Nephron (organoid): ENCODE data around the gene TAOK1.

ENCODE experiments used
- H3K27ac Mint-ChIP-seq, 3 experiments: 2 replicates each; pipeline ENCODE4 v1.8.0; 2020; ENCODE audit warnings: mixed read lengths in 3 of 3, mild to moderate bottlenecking in 2 of 3, moderate library complexity in 1 of 3
- H3K27me3 Mint-ChIP-seq: 2 replicates; pipeline ENCODE4 v1.8.0; 2021; ENCODE audit warnings: low read depth, mild to moderate bottlenecking, moderate library complexity, mixed read lengths
- H3K36me3 Mint-ChIP-seq: 2 replicates; pipeline ENCODE4 v1.8.0; 2020; ENCODE audit warnings: low read depth, mixed read lengths
- H3K4me1 Mint-ChIP-seq: 2 replicates; pipeline ENCODE4 v1.8.0; 2020; ENCODE audit warnings: mixed read lengths
- H3K4me3 Mint-ChIP-seq, 3 experiments: 2 replicates each; pipeline ENCODE4 v1.8.0; 2020; ENCODE audit warnings: mild to moderate bottlenecking in 3 of 3, mixed read lengths in 3 of 3, moderate library complexity in 2 of 3
- H3K9me3 Mint-ChIP-seq: 2 replicates; pipeline ENCODE4 v1.8.0; 2020; ENCODE audit warnings: mixed read lengths
- TF ChIP-seq, protein P1 (sequence below), 3 experiments: fragments of 200-600 bp; sonication (generic); IDR thresholded peaks; one replicate each; pipeline ENCODE4 v1.5.0; 2021; ENCODE audit warnings: antibody characterized with exemption in 3 of 3; ENCODE audit not compliant: unreplicated experiment in 3 of 3

Gene TAOK1

DNA sequence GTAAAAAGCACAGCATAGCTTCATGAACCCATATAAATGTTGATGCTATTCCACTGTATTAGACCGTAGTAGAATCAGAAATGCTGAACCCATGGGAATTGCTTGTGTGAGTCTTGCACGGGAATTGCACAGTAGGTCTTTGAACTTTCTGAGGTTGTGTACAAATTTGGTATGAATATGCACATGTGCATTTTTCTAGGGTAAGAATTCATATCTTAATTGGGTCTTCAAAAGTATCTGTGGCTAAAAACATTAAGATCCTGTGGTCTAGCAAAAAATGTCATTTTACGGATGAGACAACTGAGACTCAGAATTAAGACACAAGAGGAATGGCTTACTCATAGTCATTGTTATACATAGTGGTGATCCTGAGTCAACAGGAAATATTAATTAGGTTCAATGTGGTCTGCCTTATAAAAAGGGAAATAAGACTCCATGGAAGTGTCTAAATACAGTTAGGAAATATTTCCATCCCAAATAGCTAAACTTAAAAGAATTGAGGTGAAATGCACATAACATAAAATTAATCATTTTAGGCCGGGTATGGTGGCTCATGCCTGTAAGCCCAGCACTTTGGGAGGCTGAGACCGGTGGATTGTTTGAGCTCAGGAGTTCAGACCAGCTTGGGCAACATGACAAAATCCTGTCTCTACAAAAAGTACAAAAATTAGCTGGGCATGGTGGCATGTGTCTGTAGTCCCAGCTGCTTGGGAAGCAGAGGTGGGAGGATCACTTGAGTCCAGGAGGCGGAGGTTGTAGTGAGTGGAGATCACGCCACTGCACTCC lies 22.8 kb downstream of the TAOK1 start:
- Mint-ChIP-seq H3K4me1 (peaks cover 10% of the 10 kb centered on the region), H3K9me3 (no peaks in the 10 kb centered on the region), H3K36me3 (peaks cover 25% of the 10 kb centered on the region), H3K27me3 (no peaks in the 10 kb centered on the region), H3K4me3 (no peak overlapping the region), H3K27ac (peak overlapping the region in 1 of 3 experiments; percentile 36)
- TF ChIP-seq, protein P1, sequence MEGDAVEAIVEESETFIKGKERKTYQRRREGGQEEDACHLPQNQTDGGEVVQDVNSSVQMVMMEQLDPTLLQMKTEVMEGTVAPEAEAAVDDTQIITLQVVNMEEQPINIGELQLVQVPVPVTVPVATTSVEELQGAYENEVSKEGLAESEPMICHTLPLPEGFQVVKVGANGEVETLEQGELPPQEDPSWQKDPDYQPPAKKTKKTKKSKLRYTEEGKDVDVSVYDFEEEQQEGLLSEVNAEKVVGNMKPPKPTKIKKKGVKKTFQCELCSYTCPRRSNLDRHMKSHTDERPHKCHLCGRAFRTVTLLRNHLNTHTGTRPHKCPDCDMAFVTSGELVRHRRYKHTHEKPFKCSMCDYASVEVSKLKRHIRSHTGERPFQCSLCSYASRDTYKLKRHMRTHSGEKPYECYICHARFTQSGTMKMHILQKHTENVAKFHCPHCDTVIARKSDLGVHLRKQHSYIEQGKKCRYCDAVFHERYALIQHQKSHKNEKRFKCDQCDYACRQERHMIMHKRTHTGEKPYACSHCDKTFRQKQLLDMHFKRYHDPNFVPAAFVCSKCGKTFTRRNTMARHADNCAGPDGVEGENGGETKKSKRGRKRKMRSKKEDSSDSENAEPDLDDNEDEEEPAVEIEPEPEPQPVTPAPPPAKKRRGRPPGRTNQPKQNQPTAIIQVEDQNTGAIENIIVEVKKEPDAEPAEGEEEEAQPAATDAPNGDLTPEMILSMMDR (IDR thresholded peaks at IDR 0.05; ENCODE audit: unreplicated experiment in 3 of 3): no peak

DNA sequence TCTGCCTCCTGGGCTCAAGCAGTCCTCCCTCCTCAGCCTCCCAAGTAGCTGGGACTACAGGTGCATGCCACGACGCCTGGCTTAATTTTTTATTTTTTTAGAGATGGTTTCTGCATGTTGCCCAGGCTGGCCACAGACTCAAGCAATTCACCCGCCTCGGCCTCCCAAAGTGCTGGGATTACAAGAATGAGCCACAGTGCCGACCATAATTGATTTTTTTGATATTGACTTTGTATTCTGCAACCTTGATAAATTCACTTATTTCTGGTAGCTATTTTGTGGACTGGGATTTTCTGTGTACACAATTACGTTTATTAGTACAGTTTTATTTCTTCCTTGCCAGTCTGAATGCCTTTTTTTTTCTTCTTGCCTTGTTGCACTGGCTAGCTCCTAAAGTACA lies 30.0 kb downstream of the TAOK1 start:
- H3K27ac Mint-ChIP-seq: no peak overlapping the region
- H3K4me1 Mint-ChIP-seq: no peaks in the 10 kb centered on the region
- H3K27me3 Mint-ChIP-seq: no peaks in the 10 kb centered on the region
- no peak overlapping the region for H3K4me3 Mint-ChIP-seq
- no peaks in the 10 kb centered on the region for H3K9me3 Mint-ChIP-seq
- H3K36me3 Mint-ChIP-seq: peaks cover 51% of the 10 kb centered on the region
- TF ChIP-seq, protein P1 (IDR thresholded peaks at IDR 0.05; ENCODE audit: unreplicated experiment in 3 of 3): no peak

DNA sequence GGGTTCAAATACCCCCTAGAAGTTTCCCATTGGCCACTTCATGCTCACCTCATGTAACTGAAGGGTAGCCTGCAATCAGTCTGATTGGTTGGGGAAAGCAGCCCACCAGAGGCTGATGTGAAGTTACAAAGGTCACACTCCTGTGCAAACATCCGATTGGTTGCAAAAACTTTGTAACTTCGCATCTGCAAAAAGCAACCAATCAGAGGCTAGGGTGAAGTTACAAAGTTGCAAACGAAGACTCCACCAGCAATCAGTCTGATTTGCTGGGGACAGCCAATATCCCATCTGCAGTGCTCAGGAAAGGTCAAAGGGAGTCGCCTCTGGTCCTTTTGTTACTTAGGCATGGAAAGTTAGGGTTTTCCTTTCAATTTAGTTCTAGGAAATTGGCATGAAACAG lies 40.1 kb downstream of the TAOK1 start:
- Mint-ChIP-seq H3K4me3 (no peak overlapping the region), H3K4me1 (peaks cover 15% of the 10 kb centered on the region), H3K9me3 (peaks cover 2% of the 10 kb centered on the region), H3K27ac (no peak overlapping the region), H3K27me3 (no peaks in the 10 kb centered on the region), H3K36me3 (peaks cover 37% of the 10 kb centered on the region)
- TF ChIP-seq, protein P1 (IDR thresholded peaks at IDR 0.05; ENCODE audit: unreplicated experiment in 3 of 3): no peak

DNA sequence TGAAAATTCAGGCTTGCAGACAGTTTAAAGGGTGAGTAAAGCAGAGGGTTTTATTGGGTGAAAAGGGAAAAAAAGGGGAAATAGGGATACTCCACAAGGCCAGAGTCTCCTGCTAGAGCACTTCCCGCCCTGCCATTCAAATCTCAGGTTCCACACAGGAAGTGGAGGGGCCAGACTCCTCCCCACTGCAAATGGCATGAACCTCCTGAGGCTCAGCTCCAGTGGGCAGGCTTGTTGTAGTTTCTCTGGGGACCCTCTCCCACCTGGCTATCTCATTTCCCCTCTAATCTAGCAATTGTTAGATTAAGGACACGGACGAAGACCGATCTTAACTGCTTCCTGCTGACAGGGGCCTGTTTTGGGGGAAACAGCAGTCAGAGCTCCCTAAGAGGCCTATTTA lies 43.4 kb downstream of the TAOK1 start:
- peaks cover 16% of the 10 kb centered on the region for H3K36me3 Mint-ChIP-seq
- H3K27ac Mint-ChIP-seq: peak overlapping the region; percentile 4 to 39 (median 18)
- no peak overlapping the region for H3K4me3 Mint-ChIP-seq
- TF ChIP-seq, protein P1 (IDR thresholded peaks at IDR 0.05; ENCODE audit: unreplicated experiment in 3 of 3): no peak
- H3K9me3 Mint-ChIP-seq: no peaks in the 10 kb centered on the region
- H3K27me3 Mint-ChIP-seq: no peaks in the 10 kb centered on the region
- H3K4me1 Mint-ChIP-seq: peaks cover 20% of the 10 kb centered on the region

DNA sequence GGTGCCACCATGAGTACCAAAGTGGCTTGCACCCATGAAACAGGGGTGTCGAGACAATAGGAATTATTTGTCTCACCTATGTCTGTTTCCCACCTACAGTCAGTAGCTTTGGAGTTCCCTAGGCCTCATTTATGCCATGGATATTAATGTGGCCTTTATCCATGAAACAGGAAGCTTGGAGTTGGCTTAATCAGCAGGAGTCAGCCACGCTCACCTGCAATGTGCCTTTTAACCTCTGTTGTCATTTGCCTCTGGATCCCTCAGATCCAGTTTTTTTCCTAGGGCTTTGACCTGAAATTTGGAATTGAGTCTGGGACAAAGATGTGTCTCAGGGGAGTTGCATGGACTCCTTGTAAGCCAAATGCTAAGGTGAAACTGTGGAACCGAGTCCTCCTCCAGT lies 44.4 kb downstream of the TAOK1 start:
- H3K36me3 Mint-ChIP-seq: peaks cover 12% of the 10 kb centered on the region
- H3K9me3 Mint-ChIP-seq: no peaks in the 10 kb centered on the region
- peaks cover 20% of the 10 kb centered on the region for H3K4me1 Mint-ChIP-seq
- no peaks in the 10 kb centered on the region for H3K27me3 Mint-ChIP-seq
- TF ChIP-seq, protein P1 (IDR thresholded peaks at IDR 0.05; ENCODE audit: unreplicated experiment in 3 of 3): no peak
- no peak overlapping the region for H3K27ac Mint-ChIP-seq
- H3K4me3 Mint-ChIP-seq: no peak overlapping the region

DNA sequence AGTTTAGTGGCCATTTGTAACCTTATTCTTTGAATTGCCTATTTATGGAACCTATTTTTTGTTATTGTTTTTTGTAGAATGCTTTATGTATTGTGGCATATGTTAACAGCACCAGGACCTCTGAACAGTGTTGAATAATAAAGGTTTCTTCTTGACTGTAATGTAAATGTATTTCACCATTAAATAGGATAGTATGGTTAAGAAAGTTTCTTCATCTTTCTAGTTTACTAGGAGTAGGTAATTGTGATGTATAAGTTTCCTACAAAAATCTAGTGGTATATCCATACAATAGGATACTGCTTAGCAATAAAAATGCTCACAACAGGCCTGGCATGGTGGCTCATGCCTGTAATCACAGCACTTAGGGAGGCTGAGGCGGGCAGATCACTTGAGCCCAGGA lies 52.3 kb downstream of the TAOK1 start:
- Mint-ChIP-seq H3K27me3 (no peaks in the 10 kb centered on the region), H3K9me3 (no peaks in the 10 kb centered on the region), H3K4me1 (peaks cover 16% of the 10 kb centered on the region), H3K4me3 (no peak overlapping the region), H3K36me3 (peaks cover 29% of the 10 kb centered on the region), H3K27ac (no peak overlapping the region)
- TF ChIP-seq, protein P1 (IDR thresholded peaks at IDR 0.05; ENCODE audit: unreplicated experiment in 3 of 3): no peak
